ENCODE results near the gene MCEMP1. TPM values are rescaled to one million over a fixed set of nuclear protein-coding genes. Genes with fewer than 3 reads are reported as not detected.

The MCEMP1 gene
- total and polyA plus RNA-seq, 2 of the 13 experiments (the other 11 are each of a cell fraction or from before 2014, with no cell fraction given): not detected

GRCh38 chr19:7652061-7652641 lies 24.7 kb upstream of the MCEMP1 start (continued):
- TF ChIP-seq KAT8 (CRISPR knock-in tag; IDR thresholded peaks at IDR 0.05) (peak; percentile 85), ZNF670 (CRISPR knock-in tag; IDR thresholded peaks at IDR 0.05; ENCODE audit: borderline replicate concordance) (peak; percentile 80), IKZF4 (CRISPR knock-in tag; IDR thresholded peaks at IDR 0.05; ENCODE audit: borderline replicate concordance, low read depth, not compliant biosample characterization) (no peak), LBX2 (CRISPR knock-in tag; IDR thresholded peaks at IDR 0.05; ENCODE audit: borderline replicate concordance) (no peak; the same call in 1 of the 2 replicates), ZNF264 (CRISPR knock-in tag; IDR thresholded peaks at IDR 0.05) (no peak; the same call in 1 of the 2 replicates), MEF2D (CRISPR knock-in tag; IDR thresholded peaks at IDR 0.05) (peak; percentile 82), CERS6 (CRISPR knock-in tag; IDR thresholded peaks at IDR 0.05) (no peak), TCF7L2 (IDR thresholded peaks at IDR 0.05; ENCODE audit: low read depth, low read length) (peak; percentile 91), KDM2A (CRISPR knock-in tag; IDR thresholded peaks at IDR 0.05; ENCODE audit: borderline replicate concordance, low read depth) (peak; percentile 98), BORCS8-MEF2B (CRISPR knock-in tag; IDR thresholded peaks at IDR 0.05) (peak; percentile 84; the same call in 1 of the 2 replicates), ZNF792 (CRISPR knock-in tag; IDR thresholded peaks at IDR 0.05) (peak; percentile 21; the same call in 1 of the 2 replicates), ELK4 (CRISPR knock-in tag; IDR thresholded peaks at IDR 0.05; ENCODE audit: borderline replicate concordance) (no peak), MIXL1 (CRISPR knock-in tag; IDR thresholded peaks at IDR 0.05) (peak; percentile 87), HNRNPLL (IDR thresholded peaks at IDR 0.05; ENCODE audit: low read depth, low read length, poor library complexity, severe bottlenecking) (peak; percentile 37), CHD4 (IDR thresholded peaks at IDR 0.05; ENCODE audit: borderline replicate concordance, low read length) (no peak), RCOR2 (CRISPR knock-in tag; IDR thresholded peaks at IDR 0.05) (peak; percentile 65; the same call in 1 of the 2 replicates), ZBTB40 (IDR thresholded peaks at IDR 0.05) (no peak), ZBTB40 (CRISPR knock-in tag; IDR thresholded peaks at IDR 0.05) (peak; percentile 67; the same call in 1 of the 2 replicates), GFI1 (CRISPR knock-in tag; IDR thresholded peaks at IDR 0.05; ENCODE audit: borderline replicate concordance) (peak; percentile 47; the same call in 1 of the 2 replicates)

Data from HepG2 (cell line).